Body of pancreas (tissue), 4 donors: ENCODE measurements around the gene LMBRD2.

Experiments used
- CTCF ChIP-seq, 7 experiments: fragments of 450-650 bp in 4 of 7; fragments of 200-600 bp in 3 of 7; sonication (generic) in 3 of 7; IDR thresholded peaks; one replicate each; pipeline ENCODE4 v1.5.1; 2016 to 2019; ENCODE audit warnings: antibody characterized with exemption in 7 of 7
- POLR2A ChIP-seq, 3 donors: fragments of 450-650 bp; IDR thresholded peaks; one replicate each; pipeline ENCODE4 v1.6.1; 2016; ENCODE audit warnings: antibody characterized with exemption in 3 of 3, mild to moderate bottlenecking in 2 of 3

DNA sequence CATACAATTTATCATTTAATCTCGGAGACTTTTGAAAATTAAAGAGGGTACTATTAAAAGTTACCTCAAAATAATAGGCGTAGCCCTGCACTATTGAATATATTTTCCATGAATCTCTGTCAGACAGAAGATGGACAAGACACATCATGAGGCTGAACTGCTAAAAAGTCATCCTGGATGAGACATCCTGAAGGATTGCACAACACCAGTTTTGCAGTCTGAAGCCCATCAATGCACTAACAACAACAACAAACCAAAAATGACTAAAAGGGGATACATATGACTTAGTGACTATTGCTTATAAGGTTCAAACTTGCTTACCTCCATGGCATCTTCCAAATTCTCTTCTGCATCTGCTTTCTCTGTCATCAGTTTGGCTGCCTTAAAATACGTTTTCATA, 15.7 kb downstream of the LMBRD2 start:
- TF ChIP-seq POLR2A (IDR thresholded peaks at IDR 0.05): no peak
- no peak for TF ChIP-seq CTCF (IDR thresholded peaks at IDR 0.05)
